ENCODE data around the gene GALNT9. TPM values are rescaled to one million over a fixed set of nuclear protein-coding genes. Genes with fewer than 3 reads are reported as not detected.
A peak's percentile ranks its signal among the peaks of the same experiment; 100 is the strongest.
"Not testable (repeated sequence)": the region's sequence is repeated elsewhere in the genome, so short reads cannot be mapped to it uniquely, and the experiment has no call there.

Gene GALNT9
- total RNA-seq, 1 experiment from 2014 or later, result not detected

DNA sequence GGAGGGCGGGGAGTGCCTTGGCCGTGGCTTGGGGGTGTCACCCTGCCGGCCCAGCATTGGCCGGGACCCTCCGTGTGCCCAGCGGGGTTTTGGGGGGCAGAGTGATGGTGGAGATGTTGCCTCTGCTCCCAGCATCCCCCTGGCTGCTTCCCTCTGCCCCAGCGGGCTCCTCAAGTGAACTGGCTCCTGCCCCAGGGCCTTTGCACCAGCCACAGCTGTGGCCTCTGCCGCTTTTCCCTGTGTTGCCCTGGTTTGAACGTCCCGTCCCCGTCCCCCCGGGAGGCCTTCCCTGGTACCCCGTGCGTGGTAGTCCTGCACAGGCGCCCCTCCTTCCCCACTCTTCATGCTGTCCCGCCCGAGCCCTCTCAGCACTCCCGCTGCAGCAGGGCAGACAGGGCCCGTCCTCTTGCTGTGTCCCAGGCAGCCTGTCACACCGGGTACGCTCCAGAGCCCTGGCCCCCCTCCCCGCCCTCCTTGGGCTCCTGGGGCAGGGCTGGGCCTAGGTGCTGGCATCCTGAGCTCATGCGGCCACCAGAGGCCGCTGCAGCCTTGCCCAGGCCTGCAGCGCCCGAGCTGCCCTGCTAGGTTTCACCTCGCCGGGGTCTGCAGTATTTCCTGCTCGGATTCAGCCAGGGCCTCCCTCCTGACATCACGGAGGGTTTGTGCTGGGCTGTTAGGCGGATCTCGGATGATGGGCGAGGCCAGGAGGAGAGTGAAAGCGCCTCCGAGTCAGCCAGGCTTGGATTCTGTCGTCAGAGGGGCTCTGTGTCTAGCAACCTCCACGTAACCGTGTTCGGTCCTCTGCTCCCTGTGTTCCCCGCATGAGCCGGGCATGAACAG lies 175.7 kb downstream of the GALNT9 start:
- peak; percentile 67 for DNase-seq (ENCODE audit: extremely low read depth, low read depth)

DNA sequence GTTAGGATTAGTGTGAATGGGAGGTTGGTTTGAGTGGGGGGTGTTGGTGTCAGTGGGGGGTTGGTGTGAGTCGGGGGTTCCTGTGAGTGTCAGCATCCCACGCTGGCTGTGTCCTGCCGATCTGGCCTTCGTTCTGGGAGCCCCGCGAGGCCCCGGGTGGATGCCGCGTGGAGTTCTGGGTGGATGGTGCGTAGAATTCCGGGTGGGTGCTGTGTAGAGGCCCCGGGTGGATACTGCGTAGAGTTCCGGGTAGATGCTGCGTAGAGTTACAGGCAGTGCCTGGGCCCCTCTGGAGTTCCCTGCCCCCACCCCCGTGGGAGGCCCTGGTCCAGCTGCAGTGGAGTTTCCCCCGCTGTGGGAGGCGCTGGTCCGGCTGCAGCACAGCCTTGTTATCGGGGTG lies 176.4 kb downstream of the GALNT9 start:
- no peak for DNase-seq (ENCODE audit: extremely low read depth, low read depth)

DNA sequence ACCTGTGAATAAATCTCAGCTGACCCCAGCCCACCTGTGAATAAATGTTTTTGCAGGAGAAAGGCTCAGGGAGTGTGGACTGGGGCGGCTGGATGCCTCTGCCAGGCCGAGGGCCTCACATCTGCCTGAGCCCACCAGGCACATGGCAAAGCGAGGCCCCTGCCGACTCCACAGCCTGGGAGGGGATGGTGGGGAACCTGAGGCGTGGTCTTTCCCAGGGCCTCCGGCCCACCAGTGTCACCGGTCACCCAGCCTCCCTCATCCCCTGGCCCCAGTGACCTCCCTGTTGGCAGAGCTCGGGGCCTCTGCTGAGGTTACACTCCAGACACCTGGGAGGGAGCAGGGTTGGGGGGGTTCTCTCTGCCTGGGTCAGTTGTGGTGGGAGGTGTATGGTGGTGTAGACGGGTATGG lies 177.0 kb downstream of the GALNT9 start:
- DNase-seq (ENCODE audit: extremely low read depth, low read depth), result no peak

DNA sequence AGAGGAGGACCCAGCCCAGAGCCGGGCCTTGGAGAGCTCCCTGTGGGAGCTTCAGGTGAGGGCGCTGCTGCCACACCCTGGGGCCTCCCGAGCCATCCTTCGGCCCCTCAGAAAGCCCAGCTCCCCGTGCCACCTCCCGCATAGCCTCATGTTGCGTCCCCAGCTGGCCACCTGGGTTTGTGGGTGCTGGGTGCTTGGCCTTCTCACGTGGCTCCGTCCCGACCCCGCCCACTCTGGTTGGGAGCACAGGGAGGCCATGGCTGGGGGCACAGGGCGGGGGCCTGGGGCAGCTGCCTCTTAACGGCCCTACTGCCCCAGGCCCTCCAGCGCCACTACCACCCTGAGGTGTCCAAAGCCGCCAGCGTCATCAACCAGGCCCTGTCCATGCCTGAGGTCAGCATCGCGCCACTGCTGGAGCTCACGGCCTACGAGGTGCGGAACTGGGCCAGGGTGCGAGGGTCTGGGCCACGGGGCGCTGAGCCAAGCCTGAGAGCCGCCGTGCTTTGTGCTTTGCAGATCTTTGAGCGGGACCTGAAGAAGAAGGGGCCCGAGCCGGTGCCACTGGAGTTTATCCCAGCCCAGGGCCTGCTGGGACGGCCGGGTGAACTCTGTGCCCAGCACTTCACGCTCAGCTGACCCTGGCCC lies 177.5 kb downstream of the GALNT9 start:
- no peak for DNase-seq (ENCODE audit: extremely low read depth, low read depth)

DNA sequence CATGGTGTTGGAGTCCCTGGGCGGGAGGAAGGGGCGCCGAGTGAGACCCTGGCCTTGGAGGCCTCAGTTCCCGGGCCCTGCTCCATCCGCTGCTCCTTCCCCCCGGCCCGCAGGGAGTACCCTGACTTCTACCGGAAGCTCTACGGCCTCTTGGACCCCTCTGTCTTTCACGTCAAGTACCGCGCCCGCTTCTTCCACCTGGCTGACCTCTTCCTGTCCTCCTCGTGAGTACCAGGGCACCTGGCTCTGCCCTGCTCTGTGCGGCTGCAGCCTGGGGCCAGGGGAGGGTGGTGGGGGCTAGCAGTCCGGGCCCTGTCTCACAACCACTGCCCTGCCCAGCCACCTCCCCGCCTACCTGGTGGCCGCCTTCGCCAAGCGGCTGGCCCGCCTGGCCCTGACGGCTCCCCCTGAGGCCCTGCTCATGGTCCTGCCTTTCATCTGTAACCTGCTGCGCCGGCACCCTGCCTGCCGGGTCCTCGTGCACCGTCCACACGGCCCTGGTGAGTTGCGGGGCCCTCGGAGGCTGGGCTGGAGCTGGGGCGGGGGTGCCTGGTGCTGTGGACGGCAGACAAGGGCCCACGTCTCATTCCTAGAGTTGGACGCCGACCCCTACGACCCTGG lies 178.1 kb downstream of the GALNT9 start:
- DNase-seq (ENCODE audit: extremely low read depth, low read depth), result no peak

DNA sequence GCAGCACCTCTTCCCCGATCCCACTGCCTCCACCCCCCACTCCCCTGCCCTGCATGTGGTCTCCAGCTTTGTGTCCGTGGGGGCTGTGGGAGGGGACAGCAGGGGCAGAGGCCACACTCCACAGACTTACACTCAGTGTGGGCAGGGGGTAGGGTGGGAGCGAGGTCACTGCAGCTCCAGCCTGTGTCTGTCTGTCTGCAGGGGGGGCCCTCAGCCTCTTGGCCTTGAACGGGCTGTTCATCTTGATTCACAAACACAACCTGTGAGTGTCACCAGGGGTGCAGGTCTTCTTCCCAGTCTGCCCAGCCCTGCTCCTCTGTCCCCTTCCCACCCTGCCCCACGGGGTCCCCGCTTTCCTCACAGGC lies 178.6 kb downstream of the GALNT9 start:
- no peak for DNase-seq (ENCODE audit: extremely low read depth, low read depth)

DNA sequence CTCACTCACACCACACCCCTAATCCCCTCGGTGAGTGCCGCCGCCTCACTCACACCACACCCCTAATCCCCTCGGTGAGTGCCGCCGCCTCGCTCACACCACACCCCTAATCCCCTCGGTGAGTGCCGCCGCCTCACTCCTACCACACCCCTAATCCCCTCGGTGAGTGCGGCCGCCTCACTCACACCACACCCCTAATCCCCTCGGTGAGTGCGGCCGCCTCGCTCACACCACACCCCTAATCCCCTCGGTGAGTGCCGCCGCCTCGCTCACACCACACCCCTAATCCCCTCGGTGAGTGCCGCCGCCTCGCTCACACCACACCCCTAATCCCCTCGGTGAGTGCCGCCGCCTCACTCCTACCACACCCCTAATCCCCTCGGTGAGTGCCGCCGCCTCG lies 179.9 kb downstream of the GALNT9 start:
- not testable (repeated sequence) for DNase-seq (ENCODE audit: extremely low read depth, low read depth)

DNA sequence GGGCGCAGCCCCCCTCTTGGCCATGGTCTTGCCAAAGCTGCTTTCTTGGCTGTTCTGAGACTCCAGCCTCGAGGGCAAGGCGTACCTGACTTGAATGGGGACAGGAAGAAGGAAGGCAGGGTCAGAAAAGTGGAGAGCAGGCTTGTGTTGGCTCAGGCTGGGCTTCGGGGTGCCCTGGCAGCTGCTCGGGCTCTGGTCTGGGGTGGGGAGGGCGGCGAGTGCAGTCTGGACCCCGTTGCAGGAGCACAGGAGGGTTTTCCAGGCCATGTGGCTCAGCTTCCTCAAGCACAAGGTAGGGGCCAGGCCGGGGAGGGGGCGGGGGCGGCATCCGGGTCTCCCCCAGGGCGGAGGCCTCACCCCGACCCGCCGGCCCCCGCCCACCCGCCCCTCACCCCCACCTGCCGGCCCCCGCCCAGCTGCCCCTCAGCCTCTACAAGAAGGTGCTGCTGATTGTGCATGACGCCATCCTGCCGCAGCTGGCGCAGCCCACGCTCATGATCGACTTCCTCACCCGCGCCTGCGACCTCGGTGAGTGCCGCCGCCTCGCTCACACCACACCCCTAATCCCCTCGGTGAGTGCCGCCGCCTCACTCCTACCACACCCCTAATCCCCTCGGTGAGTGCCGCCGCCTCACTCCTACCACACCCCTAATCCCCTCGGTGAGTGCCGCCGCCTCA lies 180.9 kb downstream of the GALNT9 start:
- DNase-seq (ENCODE audit: extremely low read depth, low read depth), result no peak

DNA sequence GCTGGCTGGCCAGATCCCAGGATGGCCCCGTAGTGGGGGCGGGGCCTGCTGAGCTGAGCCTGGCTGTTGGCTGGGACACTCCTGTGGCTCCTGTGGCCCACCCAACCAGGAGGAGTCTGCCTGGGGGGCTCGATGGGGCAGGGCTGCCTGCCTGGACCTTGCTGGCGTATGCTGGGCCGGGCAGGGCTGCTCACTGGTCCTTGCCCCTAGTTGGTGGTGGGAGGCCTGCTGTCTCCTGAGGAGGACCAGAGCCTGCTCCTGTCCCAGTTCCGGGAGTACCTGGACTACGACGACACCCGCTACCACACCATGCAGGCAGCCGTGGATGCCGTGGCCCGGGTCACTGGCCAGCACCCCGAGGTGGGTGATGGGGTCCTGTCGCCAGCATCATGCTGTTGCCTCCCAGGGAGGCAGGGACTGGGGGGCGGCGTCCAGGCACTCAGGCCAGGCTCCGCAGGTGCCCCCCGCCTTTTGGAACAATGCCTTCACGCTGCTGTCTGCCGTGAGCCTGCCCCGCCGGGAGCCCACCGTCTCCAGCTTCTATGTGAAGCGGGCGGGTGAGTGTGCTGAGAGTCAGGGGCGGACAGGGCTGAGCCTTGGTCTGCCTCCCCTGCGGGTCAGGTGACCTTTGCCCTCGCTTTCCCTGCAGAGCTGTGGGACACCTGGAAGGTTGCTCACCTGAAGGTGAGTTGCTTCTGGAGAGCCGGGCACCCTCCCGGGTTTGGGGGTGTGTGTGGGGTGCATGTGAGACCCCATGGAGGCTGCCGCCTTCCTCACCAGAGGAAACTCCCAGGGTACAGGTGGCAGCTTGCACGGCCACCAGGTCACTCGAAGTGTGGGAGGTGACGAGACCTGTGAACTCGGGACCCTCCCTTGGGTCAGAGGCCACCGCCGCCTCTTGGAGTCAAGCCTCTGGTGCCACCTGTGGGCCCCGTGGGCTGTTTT lies 181.7 kb downstream of the GALNT9 start:
- no peak for DNase-seq (ENCODE audit: extremely low read depth, low read depth)

DNA sequence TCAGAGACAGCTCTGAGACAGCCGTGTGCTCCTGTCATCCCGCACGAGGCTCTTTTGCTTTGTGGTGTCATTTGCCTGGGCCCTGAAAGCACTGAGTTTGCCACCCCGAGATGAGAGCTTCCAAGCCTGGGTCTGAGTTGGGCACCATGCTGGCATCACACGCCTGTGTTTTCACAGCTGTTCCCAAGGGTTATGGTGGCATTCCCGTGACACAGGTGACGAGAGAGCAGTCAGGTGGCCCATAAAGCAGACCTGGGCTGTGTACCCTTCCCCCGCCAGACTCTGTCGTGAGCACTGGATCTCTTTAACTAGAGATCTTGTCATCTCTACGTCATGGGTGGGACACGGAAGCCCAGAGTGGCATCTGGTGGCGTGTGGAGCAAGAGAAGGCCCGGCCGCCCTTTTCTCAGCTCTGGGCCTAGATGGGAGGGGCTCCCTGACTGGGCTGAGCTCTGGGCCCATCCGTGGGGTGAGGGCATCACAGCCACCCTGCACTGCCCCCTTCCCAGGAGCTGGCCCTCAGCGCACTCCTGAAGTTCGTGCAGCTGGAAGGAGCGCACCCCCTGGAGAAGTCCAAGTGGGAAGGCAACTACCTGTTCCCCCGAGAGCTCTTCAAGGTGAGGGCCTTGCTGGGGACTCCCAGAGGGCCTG lies 182.5 kb downstream of the GALNT9 start:
- no peak for DNase-seq (ENCODE audit: extremely low read depth, low read depth)

Small RNA genes lying within 50 kb of the gene (small RNA-seq; reads per million reads assigned to genes)
- 0 reads per million in 2 experiments for gene AC138466.3

Other genes with a start within 250 kb of the GALNT9 start
- gene DDX51, start 185.3 kb downstream of the GALNT9 start, total RNA-seq (2014; rRNA removed; shearing (Covaris generic)), result 11.3 and 13.2 TPM in 2 replicates
- 26.4 and 36.5 TPM in 2 replicates for gene NOC4L, start 185.1 kb downstream of the GALNT9 start, total RNA-seq (2014; rRNA removed; shearing (Covaris generic))
- gene FBRSL1, start 160.6 kb upstream of the GALNT9 start, total RNA-seq (2014; rRNA removed; shearing (Covaris generic)), result 18.2 and 26.6 TPM in 2 replicates